GM12878 (cell line): ENCODE measurements around the gene DHCR7. TPM values are rescaled to one million over a fixed set of nuclear protein-coding genes. Genes with fewer than 3 reads are reported as not detected.

ENCODE experiments used
- ATAC-seq: fragments of 200-7000 bp; cut with Tn5 transposase; 3 replicates; pipeline ENCODE4 v1.9.1; 2020; ENCODE audit warnings: mild to moderate bottlenecking, moderate library complexity
- BruUV-seq: library from RNA; stranded (reverse); fragments of 400-500 nt; replicated peaks from 2 replicates; lab custom pipeline; 2021; lab: Mats Ljungman, UMichigan
- CTCF ChIA-PET: fragments of 300-600 bp; sonication (Branson Sonifier 250); formaldehyde crosslinking; extraction: SDS; loops from one replicate; lab custom pipeline; 2021; ENCODE audit warnings: inconsistent platforms; lab: Yijun Ruan, JAX
- POLR2A ChIA-PET: fragments of 350-600 bp; formaldehyde crosslinking; extraction: SDS; loops from one replicate; lab custom pipeline; 2021; ENCODE audit warnings: inconsistent platforms; lab: Charles Lee
- RAD21 ChIA-PET: fragments of 300-600 bp; sonication (Branson Sonifier 250); formaldehyde crosslinking; loops from one replicate; lab custom pipeline; 2023; ENCODE audit warnings: antibody characterized with exemption; ENCODE audit not compliant: unreplicated experiment; lab: Charles Lee
- SMC1A ChIA-PET: fragments of 300-600 bp; sonication (Branson Sonifier 250); formaldehyde crosslinking; loops from one replicate; lab custom pipeline; 2023; ENCODE audit not compliant: unreplicated experiment, uncharacterized antibody; lab: Charles Lee
- DNase-seq: peaks from one replicate; pipeline ENCODE4 v3.0.0-alpha.2; 2011; ENCODE audit warnings: low read depth, low spot score
- FAIRE-seq: peaks from 3 replicates; lab custom pipeline; 2011; peaks lifted over from hg19 to GRCh38; lab: Jason Lieb, UNC
- H2AFZ ChIP-seq: 2 replicates; pipeline ENCODE4 v1.6.0; 2011; ENCODE audit warnings: low read depth, low read length, control low read depth; ENCODE audit not compliant: control insufficient read depth
- H3K27ac ChIP-seq: 2 replicates; pipeline ENCODE4 v1.5.1; 2011; ENCODE audit warnings: control low read depth; ENCODE audit not compliant: control insufficient read depth, insufficient read depth
- H3K27me3 ChIP-seq, 2 experiments: replicated peaks in 1 of 2; 2 replicates each; pipeline versions ENCODE4 v1.6.0 to v1.6.1; 2011; ENCODE audit warnings: low read length in 1 of 2; ENCODE audit not compliant: control insufficient read depth in 2 of 2, insufficient read depth in 2 of 2
- H3K36me3 ChIP-seq, 2 experiments: 2 replicates each; pipeline ENCODE4 v1.5.1; 2011; ENCODE audit warnings: low read length in 1 of 2; ENCODE audit not compliant: control insufficient read depth in 2 of 2, insufficient read depth in 2 of 2
- H3K4me1 ChIP-seq: 2 replicates; pipeline ENCODE4 v1.6.1; 2011; ENCODE audit warnings: mild to moderate bottlenecking, low read length, moderate library complexity, mixed read lengths; ENCODE audit not compliant: control insufficient read depth, insufficient read depth
- H3K4me2 ChIP-seq: 2 replicates; pipeline ENCODE4 v1.6.0; 2011; ENCODE audit warnings: control low read depth; ENCODE audit not compliant: control insufficient read depth, insufficient read depth
- H3K4me3 ChIP-seq: fragments of 200-600 bp; sonication (generic); 2 replicates; pipeline ENCODE4 v1.5.1; 2016
- H3K79me2 ChIP-seq: 2 replicates; pipeline ENCODE4 v1.6.0; 2011; ENCODE audit warnings: low read length; ENCODE audit not compliant: control insufficient read depth, insufficient read depth
- H3K9ac ChIP-seq: 2 replicates; pipeline ENCODE4 v1.8.0; 2011; ENCODE audit warnings: low read length, control low read depth, mixed read lengths; ENCODE audit not compliant: control insufficient read depth, insufficient read depth
- H3K9me3 ChIP-seq: replicated peaks from 3 replicates; pipeline ENCODE4 v1.5.1; 2011; ENCODE audit warnings: mild to moderate bottlenecking, low read length; ENCODE audit not compliant: control insufficient read depth, insufficient read depth
- H4K20me1 ChIP-seq: 2 replicates; pipeline ENCODE4 v1.6.0; 2011; ENCODE audit not compliant: control insufficient read depth, insufficient read depth
- DPF2 ChIP-seq: fragments of 450-650 bp; IDR thresholded peaks from 2 replicates; pipeline ENCODE4 v1.6.1; 2017; ENCODE audit warnings: mild to moderate bottlenecking
- ETV6 ChIP-seq, 2 experiments: fragments of 450-650 bp in 1 of 2; IDR thresholded peaks in 1 of 2; conservative IDR thresholded peaks in 1 of 2; 2 replicates each; pipeline ENCODE4 v1.6.1; 2014; ENCODE audit warnings: antibody characterized with exemption in 1 of 2, borderline replicate concordance in 1 of 2, low read depth in 1 of 2, mild to moderate bottlenecking in 1 of 2, moderate library complexity in 1 of 2
- IRF4 ChIP-seq: IDR thresholded peaks from 2 replicates; pipeline ENCODE4 v1.6.1; 2011; ENCODE audit warnings: low read depth, low read length
- LARP7 ChIP-seq: fragments of 450-650 bp; IDR thresholded peaks from 2 replicates; pipeline ENCODE4 v1.6.1; 2017; ENCODE audit warnings: mild to moderate bottlenecking
- MAX ChIP-seq: IDR thresholded peaks from 2 replicates; pipeline ENCODE4 v1.6.1; 2012; ENCODE audit warnings: low read depth, low read length, improper control_type of control experiment
- MEF2A ChIP-seq: IDR thresholded peaks from 2 replicates; pipeline ENCODE4 v1.6.1; 2011; ENCODE audit warnings: low read depth, mild to moderate bottlenecking, low read length, moderate library complexity; ENCODE audit not compliant: insufficient read depth
- NFXL1 ChIP-seq: fragments of 450-650 bp; IDR thresholded peaks from 2 replicates; pipeline ENCODE4 v1.6.1; 2017; ENCODE audit warnings: antibody characterized with exemption, mild to moderate bottlenecking, borderline replicate concordance
- NR2F1 ChIP-seq: fragments of 450-650 bp; conservative IDR thresholded peaks from 2 replicates; pipeline ENCODE4 v1.6.1; 2017; ENCODE audit warnings: mild to moderate bottlenecking
- PAX5 ChIP-seq: IDR thresholded peaks from 2 replicates; pipeline ENCODE4 v1.6.1; 2011; ENCODE audit warnings: low read depth, low read length, borderline replicate concordance
- RBBP5 ChIP-seq: fragments of 200-600 bp; sonication (generic); conservative IDR thresholded peaks from 2 replicates; pipeline ENCODE4 v1.6.1; 2016
- SIX5 ChIP-seq: IDR thresholded peaks from 2 replicates; pipeline ENCODE4 v1.6.1; 2011; ENCODE audit warnings: mild to moderate bottlenecking, low read depth, low read length, moderate library complexity; ENCODE audit not compliant: severe bottlenecking
- SMAD1 ChIP-seq: fragments of 450-650 bp; IDR thresholded peaks from 2 replicates; pipeline ENCODE4 v1.6.1; 2018; ENCODE audit warnings: mild to moderate bottlenecking, low read depth; ENCODE audit not compliant: partially characterized antibody
- YBX1 ChIP-seq: fragments of 450-650 bp; IDR thresholded peaks from 2 replicates; pipeline ENCODE4 v1.6.1; 2016; ENCODE audit warnings: antibody characterized with exemption
- ZNF217 ChIP-seq: fragments of 450-650 bp; IDR thresholded peaks from 2 replicates; pipeline ENCODE4 v1.6.1; 2017; ENCODE audit warnings: antibody characterized with exemption, mild to moderate bottlenecking
- ZNF384 ChIP-seq: IDR thresholded peaks from 2 replicates; pipeline ENCODE4 v1.6.1; 2012; ENCODE audit warnings: low read depth, mild to moderate bottlenecking, low read length, improper control_type of control experiment, borderline replicate concordance
- WGBS: methylation state at CpG from one replicate; pipeline ENCODE4 v1.1.6; 2016; ENCODE audit warnings: low lambda C conversion rate; ENCODE audit not compliant: insufficient replicate concordance, insufficient coverage; ENCODE audit errors: missing lambda C conversion rate; 5-methylcytosine and 5-hydroxymethylcytosine counted together
- in situ Hi-C: fragments of 300-500 bp; cut with MboI; formaldehyde crosslinking; loops from 9 replicates; pipeline ENCODE4 v1.14.3; 2018; ENCODE audit warnings: mixed read lengths
- intact Hi-C: fragments of 100-400 bp; cut with micrococcal nuclease; formaldehyde crosslinking; loops from one replicate; pipeline ENCODE4 v1.14.2; 2022; ENCODE audit not compliant: unreplicated experiment
- polyA plus RNA-seq, 11 experiments: library from polyadenylated mRNA; depleted of rRNA in 4 of 11; unstranded in 6 of 11; stranded (reverse) in 5 of 11; fragments of >200 nt; fragmentation: Nextera tagmentation in 4 of 11; fragmentation: Illumina TruSeq in 1 of 11; extraction: Ambion mirVana in 4 of 11; extraction: Trizol in 1 of 11; gene quantifications; 1 replicate in 1 of 11; 2 replicates in 10 of 11; pipeline versions ENCODE4 v1.2.1 to v1.2.3, GENCODE V29; 2011 to 2016; ENCODE audit warnings: inconsistent platforms in 2 of 11, missing spikeins in 2 of 11, low read depth in 1 of 11
- total RNA-seq, 4 experiments: library from RNA; depleted of rRNA in 3 of 4; stranded (reverse); fragments of >200 nt in 3 of 4; fragmentation: Illumina TruSeq in 1 of 4; extraction: Trizol in 1 of 4; gene quantifications; 2 replicates each; pipeline versions ENCODE4 v1.2.1 to v1.2.3, GENCODE V29; 2013 to 2021
- TF ChIP-seq, protein P1 (sequence below), 3 experiments: IDR thresholded peaks in 2 of 3; conservative IDR thresholded peaks in 1 of 3; 2 replicates each; pipeline ENCODE4 v1.5.1; 2011; ENCODE audit warnings: low read depth in 3 of 3, low read length in 3 of 3, mild to moderate bottlenecking in 3 of 3, control low read depth in 2 of 3, moderate library complexity in 2 of 3, inconsistent platforms in 1 of 3, mixed read lengths in 1 of 3; ENCODE audit not compliant: control insufficient read depth in 2 of 3, insufficient read depth in 1 of 3; ENCODE audit errors: extremely low read depth in 1 of 3
- TF ChIP-seq, protein P2 (sequence below): IDR thresholded peaks from 2 replicates; pipeline ENCODE4 v1.6.1; 2012; ENCODE audit warnings: low read depth, low read length, improper control_type of control experiment

Gene DHCR7
- total and polyA plus RNA-seq, 10 of the 15 experiments (the other 5 are each of a cell fraction or from before 2014, with no cell fraction given): 4.2 to 115 (median 57.8) TPM

- TF ChIP-seq ETV6 (conservative IDR thresholded peaks at IDR 0.05 in 1 of 2, IDR thresholded peaks at IDR 0.05 in 1 of 2; ENCODE audit: borderline replicate concordance in 1 of 2, low read depth in 1 of 2): no peak
- TF ChIP-seq, protein P1, sequence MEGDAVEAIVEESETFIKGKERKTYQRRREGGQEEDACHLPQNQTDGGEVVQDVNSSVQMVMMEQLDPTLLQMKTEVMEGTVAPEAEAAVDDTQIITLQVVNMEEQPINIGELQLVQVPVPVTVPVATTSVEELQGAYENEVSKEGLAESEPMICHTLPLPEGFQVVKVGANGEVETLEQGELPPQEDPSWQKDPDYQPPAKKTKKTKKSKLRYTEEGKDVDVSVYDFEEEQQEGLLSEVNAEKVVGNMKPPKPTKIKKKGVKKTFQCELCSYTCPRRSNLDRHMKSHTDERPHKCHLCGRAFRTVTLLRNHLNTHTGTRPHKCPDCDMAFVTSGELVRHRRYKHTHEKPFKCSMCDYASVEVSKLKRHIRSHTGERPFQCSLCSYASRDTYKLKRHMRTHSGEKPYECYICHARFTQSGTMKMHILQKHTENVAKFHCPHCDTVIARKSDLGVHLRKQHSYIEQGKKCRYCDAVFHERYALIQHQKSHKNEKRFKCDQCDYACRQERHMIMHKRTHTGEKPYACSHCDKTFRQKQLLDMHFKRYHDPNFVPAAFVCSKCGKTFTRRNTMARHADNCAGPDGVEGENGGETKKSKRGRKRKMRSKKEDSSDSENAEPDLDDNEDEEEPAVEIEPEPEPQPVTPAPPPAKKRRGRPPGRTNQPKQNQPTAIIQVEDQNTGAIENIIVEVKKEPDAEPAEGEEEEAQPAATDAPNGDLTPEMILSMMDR (IDR thresholded peaks at IDR 0.05 in 2 of 3, conservative IDR thresholded peaks at IDR 0.05 in 1 of 3; ENCODE audit: control insufficient read depth in 2 of 3, extremely low read depth in 1 of 3, insufficient read depth in 1 of 3, low read depth in 3 of 3, low read length in 3 of 3): no peak
Measured at GRCh38 chr11:71463331-71464211, 15.4 kb upstream of the DHCR7 start (continued).

DNA sequence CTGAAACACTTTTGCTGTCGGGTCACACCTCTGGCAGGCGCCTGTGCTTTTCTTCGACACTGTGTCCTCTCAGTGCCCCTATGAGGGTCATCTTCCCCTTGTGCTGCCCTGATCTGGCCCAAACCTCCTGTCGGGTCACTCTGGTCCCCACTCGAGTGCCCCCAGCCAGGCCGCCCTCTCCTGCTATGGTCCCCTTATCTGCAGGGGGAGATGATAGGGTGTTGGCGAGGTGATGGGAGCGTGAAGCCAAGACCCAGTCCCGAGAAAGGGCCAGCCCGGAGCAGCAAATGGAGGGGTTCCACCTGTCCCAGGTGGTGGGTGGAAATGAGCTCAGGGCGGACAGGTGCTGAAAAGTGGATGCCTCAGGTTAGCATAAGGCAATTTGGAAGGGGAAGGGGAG lies 14.5 kb upstream of the DHCR7 start:
- TF ChIP-seq NFXL1: no peak
- no peak for TF ChIP-seq YBX1
- TF ChIP-seq SIX5: no peak
- TF ChIP-seq MEF2A: no peak
- no peak for TF ChIP-seq NR2F1
- no peak for TF ChIP-seq DPF2
- TF ChIP-seq ZNF384: no peak
- no peak for TF ChIP-seq IRF4
- no peak for TF ChIP-seq ZNF217
- no peak for TF ChIP-seq LARP7
- no peak for TF ChIP-seq MAX
- TF ChIP-seq PAX5: no peak
- TF ChIP-seq, protein P2, sequence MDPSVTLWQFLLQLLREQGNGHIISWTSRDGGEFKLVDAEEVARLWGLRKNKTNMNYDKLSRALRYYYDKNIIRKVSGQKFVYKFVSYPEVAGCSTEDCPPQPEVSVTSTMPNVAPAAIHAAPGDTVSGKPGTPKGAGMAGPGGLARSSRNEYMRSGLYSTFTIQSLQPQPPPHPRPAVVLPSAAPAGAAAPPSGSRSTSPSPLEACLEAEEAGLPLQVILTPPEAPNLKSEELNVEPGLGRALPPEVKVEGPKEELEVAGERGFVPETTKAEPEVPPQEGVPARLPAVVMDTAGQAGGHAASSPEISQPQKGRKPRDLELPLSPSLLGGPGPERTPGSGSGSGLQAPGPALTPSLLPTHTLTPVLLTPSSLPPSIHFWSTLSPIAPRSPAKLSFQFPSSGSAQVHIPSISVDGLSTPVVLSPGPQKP: no peak
- no peak for TF ChIP-seq RBBP5
- no peak for TF ChIP-seq SMAD1
- H4K20me1 ChIP-seq: no peaks in the 10 kb centered on the region
- ChIA-PET CTCF (no interaction called here), POLR2A (no interaction called here), RAD21 (no interaction called here), SMC1A (no interaction called here)
- in situ Hi-C loops: no loop called here
- 98% methylated on average over 11 of the region's 11 CpGs for WGBS
- H3K4me1 ChIP-seq: no peaks in the 10 kb centered on the region
- no peaks in the 10 kb centered on the region for H3K79me2 ChIP-seq
- no peak for FAIRE-seq
- no peaks in the 10 kb centered on the region for H3K27me3 ChIP-seq
- no peak for DNase-seq
- no peak overlapping the region for H3K9ac ChIP-seq
- H3K36me3 ChIP-seq: peaks cover 26 to 29% of the 10 kb centered on the region in 2 experiments
- no peak overlapping the region for H3K27ac ChIP-seq
- no peak overlapping the region for H3K4me3 ChIP-seq
- intact Hi-C loops: no loop called here
- no peak for ATAC-seq
- no TSS peak for BruUV-seq
- no peak overlapping the region for H2AFZ ChIP-seq
- H3K9me3 ChIP-seq: no peaks in the 10 kb centered on the region
- no peak overlapping the region for H3K4me2 ChIP-seq
